COLO829 (cell line): ENCODE results near the gene LRRC61.

Experiments
- DNase-seq: peaks from one replicate; pipeline ENCODE4 v3.0.0; 2012; ENCODE audit warnings: low spot score

Gene LRRC61

GRCh38 chr7:150332852-150333635 lies 9.9 kb downstream of the LRRC61 start:
- DNase-seq: no peak

DNA sequence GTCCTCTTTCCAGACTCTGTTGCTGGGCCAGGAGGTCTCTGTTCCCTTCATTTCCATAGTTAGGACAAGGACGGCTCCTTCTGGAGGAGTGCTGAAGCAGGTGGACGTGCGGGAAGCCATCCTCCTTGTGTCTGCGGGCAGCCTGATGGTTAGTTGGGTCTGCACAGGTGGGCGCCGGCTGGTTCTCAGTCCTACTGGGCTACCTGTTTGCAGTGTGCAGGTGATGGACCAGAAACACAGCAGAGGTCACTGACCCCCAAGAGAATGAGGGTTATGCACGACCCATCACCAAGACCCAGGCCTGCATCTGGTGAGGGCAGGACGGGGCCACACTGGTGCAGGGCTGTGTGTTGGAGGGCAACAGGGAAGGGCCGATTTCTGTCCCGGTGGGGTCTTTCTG lies 10.5 kb downstream of the LRRC61 start:
- no peak for DNase-seq

- DNase-seq: no peak
Observed at GRCh38 chr7:150334108-150334507, 11.0 kb downstream of the LRRC61 start.

GRCh38 chr7:150335108-150335773 lies 12.1 kb downstream of the LRRC61 start:
- DNase-seq: no peak

- DNase-seq: no peak
Observed at GRCh38 chr7:150335774-150336112, 12.6 kb downstream of the LRRC61 start.

- DNase-seq: no peak
Observed at GRCh38 chr7:150336746-150337145, 13.6 kb downstream of the LRRC61 start.

- no peak for DNase-seq
Observed at GRCh38 chr7:150337179-150337578, 14.0 kb downstream of the LRRC61 start.

- no peak for DNase-seq
Observed at GRCh38 chr7:150337659-150338081, 14.5 kb downstream of the LRRC61 start.

- no peak for DNase-seq
Observed at GRCh38 chr7:150338166-150338829, 15.1 kb downstream of the LRRC61 start.

DNA sequence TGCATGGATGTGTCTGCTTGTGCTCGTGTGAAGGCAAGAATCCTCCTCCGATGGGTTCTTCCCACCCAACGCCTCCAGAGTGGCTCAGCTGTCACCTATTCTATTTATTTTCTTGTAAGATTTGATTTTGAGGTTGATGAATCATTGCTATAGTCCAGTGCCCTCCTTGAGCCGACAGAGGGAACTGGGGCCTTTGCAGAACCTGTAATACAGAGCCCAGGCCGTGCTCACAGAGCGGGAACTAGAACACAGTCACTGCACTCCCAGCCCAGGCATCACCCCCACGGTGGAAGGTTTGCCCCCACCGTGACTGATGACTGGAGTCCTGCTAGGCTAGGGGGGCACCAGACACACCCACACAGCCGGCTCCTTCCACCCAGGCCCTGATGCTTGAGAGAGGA lies 16.3 kb downstream of the LRRC61 start:
- DNase-seq: no peak

- no peak for DNase-seq
Observed at GRCh38 chr7:150340024-150340749, 17.0 kb downstream of the LRRC61 start.

DNA sequence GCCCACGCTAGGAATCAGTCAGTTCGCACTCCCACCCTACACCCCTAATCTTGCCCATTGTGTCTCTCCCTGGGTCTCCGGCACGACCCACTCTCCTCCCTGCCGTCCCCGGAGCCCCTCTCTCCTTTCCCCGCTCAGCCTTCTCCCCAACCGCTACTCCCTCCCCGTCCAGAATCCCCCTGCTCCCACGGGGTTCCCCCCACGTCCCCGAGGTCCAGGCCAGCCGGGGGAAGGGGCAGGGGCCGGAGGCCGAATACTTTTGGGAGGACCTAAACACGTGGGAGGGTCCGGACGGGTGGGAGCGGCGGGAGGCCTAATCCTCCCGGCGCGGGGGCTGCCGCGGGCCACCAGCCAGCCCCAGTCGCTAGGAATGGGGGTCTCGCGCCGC lies 17.7 kb downstream of the LRRC61 start:
- no peak for DNase-seq

GRCh38 chr7:150341263-150342120 lies 18.3 kb downstream of the LRRC61 start, which contains the start of gene RARRES2:
Gene RARRES2 (minus strand): TSS chr7:150341629. CDS start chr7:150340609, 1,020 bp downstream.
- no peak for DNase-seq

GRCh38 chr7:150342121-150342408 lies 18.9 kb downstream of the LRRC61 start:
- DNase-seq: no peak

DNA sequence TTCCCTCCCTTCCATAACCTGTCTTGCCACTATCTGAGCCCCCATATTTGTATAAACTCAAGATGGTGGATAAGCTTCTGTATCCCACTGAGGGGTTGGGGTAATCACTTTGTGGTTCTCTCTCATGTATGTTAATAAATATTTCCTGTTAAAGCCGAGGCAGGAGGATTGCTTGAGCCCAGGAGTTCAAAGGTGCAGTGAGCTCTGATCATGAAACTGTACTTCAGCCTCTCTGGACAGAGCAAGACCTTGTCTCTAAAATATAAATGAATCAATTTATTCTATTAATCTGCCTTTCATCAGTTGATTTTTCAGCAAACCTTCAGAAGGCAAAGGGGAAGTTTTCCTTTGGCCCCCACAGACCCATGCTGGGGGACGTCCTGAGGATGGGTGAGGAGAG lies 20.1 kb downstream of the LRRC61 start:
- no peak for DNase-seq

- DNase-seq: no peak
Observed at GRCh38 chr7:150344299-150344698, 21.1 kb downstream of the LRRC61 start.

DNA sequence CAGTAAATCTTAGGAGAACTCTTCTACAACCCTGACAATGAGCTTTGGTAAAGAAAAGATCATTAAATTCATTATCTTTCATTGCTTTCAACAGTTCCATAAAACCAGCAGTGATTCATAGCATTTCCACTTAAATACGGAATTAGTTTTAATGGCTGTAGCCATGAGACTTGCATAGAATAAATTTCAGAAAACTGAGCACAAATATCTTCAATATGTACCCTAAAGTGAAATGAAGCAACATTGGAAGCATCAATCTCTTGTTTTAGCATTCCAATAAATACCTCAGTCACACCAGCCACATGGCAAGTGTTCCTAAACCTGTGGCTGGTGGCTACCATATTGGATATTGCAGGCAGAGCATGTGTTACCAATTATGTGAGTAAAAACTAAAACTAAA lies 21.9 kb downstream of the LRRC61 start:
- DNase-seq: no peak

DNA sequence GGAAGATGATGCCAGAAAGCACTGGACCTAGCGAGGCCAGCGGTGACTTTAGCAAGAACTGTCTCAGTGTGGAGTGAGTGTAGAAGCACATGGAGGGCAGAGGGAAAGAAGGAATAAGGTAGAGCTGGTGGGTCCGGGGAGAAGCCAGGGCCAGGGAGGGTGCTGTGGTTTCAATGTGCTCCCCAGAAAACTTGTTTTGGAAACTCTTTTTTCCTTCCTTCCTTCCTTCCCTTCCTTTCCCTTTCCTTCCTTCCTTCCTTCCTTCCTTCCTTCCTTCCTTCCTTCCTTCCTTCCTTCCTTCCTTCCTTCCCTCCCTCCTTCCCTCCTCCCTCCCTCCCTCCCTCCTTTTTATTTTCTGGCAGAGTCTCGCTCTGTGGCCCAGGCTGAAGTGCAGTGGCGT lies 23.8 kb downstream of the LRRC61 start:
- DNase-seq: no peak

DNA sequence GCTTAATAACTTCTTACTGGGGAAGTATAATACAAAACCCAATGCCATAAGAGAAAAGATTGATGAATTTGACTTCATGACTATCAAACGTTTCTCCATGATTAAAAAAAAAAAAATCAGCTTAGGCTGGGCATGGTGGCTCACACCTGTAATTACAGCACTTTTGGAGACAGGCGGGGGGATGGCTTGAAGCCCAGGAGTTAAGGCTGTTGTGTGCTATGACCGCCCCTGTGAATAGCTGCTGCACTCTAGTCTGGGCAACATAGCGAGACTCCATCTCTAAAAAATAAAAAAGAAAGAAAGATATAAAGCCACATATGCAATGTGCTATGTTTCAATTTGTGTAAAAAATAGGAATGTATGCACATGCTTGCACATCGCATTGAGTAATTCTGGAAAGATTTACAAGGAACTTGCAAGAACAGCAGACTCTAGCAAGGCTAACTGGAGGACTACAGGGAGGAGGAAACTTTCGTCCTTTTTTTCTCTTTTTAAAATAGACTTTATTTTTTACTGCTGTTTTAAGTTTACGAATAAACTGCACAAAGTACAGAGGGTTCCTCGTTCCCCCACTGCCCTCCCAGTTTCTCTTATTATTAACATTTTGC lies 28.5 kb downstream of the LRRC61 start:
- no peak for DNase-seq

DNA sequence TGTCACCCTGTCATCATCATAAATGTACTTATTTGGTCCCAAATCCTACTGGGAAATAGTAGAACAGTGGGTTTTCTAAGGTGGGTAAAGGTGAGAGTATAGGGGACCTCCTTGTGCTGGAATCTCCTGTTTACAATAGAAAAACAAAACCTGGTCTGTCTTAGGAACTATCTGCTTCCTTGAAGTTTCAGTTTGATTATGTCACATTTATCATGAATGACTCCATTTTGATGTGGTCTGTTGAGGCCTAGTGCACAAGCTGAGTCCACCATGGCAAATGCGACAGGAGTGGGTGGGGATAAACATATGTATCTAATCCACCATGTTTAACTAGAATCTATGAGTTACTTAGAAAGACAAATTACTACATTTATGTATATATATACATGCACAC lies 32.5 kb downstream of the LRRC61 start:
- DNase-seq: no peak

- peak; percentile 57 for DNase-seq
Observed at GRCh38 chr7:150356265-150356897, 33.2 kb downstream of the LRRC61 start.
